Stimulated activated CD4-positive, alpha-beta T cell treated with anti-CD3 and anti-CD28 coated beads, Interleukin-4, amount 100 ng/mL, for 24 hours (primary cell): ENCODE results near the gene MADD.

Experiments used
- DNase-seq: peaks from one replicate; pipeline ENCODE4 v3.0.0-alpha.2; 2020

Gene MADD

GRCh38 chr11:47253660-47254059 is 16.3 kb upstream of the MADD start:
- no peak for DNase-seq

DNA sequence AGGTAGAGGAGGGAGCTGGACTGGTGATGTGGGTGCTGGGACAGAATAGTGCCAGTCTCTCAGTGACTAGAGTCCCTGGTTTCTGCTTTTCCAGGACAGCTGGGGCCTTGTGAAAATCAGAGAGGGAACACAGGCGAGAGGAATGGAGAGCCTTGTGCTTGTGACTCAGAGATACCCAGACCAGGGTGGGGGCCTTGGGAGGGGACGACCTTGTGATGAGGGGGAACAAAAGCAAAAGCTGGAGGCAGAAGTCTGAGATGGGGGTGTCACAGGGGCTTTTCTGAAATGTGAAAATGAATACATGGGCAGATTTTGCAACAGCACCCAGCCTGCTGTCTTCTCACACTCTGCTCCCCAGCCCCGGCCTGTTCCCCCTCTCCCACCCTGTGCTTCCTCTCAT is 15.5 kb upstream of the MADD start:
- DNase-seq, result no peak

GRCh38 chr11:47256374-47256773 is 13.6 kb upstream of the MADD start:
- DNase-seq, result no peak

- no peak for DNase-seq
Observed at GRCh38 chr11:47257177-47257516, 12.8 kb upstream of the MADD start.

GRCh38 chr11:47257517-47258316 is 12.2 kb upstream of the MADD start, which contains the start of gene NR1H3:
TSS of gene NR1H3 (plus strand) at chr11:47257996. CDS start at chr11:47259217, 1,221 bp downstream.
- DNase-seq, result no peak

GRCh38 chr11:47258317-47258902 is 11.5 kb upstream of the MADD start:
- no peak for DNase-seq

DNA sequence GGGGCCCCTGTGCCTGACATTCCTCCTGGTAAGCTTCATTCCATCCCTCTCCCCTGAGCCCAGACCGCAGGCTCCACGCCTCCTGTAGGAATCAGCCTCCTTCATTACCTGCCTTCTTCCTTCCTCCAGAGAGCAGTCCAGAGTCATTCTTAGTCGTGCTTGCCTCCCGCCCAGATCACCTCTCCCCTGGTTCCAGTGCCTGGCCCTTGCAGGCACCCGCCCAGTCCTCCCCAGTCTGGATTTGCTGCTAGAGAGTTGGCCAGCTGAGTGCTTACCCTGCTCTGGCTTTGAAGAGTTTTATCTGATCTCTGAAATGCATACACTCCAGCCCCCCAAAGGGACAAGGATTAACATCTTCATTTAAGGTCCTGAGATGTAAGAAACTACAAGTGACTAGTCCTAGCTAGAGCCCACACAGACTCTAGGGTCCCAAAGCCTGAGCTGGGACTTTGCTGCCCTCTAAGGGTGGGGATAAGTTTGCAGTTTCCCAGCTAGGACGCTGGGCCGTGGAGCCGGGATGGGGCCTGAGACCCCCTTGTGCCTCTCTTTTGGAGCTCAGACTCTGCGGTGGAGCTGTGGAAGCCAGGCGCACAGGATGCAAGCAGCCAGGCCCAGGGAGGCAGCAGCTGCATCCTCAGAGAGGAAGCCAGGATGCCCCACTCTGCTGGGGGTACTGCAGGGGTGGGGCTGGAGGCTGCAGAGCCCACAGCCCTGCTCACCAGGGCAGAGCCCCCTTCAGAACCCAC is 10.5 kb upstream of the MADD start:
- peak; percentile 49 for DNase-seq

DNA sequence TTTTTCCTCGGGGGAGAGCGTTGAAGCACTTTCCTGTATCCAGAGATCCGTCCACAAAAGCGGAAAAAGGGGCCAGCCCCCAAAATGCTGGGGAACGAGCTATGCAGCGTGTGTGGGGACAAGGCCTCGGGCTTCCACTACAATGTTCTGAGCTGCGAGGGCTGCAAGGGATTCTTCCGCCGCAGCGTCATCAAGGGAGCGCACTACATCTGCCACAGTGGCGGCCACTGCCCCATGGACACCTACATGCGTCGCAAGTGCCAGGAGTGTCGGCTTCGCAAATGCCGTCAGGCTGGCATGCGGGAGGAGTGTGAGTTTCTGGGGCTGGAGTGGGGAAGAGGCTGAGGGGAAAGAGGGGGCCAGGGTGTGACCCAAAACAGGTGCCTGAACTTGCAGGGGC is 9.6 kb upstream of the MADD start:
- DNase-seq, result no peak

- DNase-seq, result no peak
Observed at GRCh38 chr11:47261291-47261800, 8.6 kb upstream of the MADD start.

- no peak for DNase-seq
Observed at GRCh38 chr11:47264119-47264518, 5.8 kb upstream of the MADD start.

DNA sequence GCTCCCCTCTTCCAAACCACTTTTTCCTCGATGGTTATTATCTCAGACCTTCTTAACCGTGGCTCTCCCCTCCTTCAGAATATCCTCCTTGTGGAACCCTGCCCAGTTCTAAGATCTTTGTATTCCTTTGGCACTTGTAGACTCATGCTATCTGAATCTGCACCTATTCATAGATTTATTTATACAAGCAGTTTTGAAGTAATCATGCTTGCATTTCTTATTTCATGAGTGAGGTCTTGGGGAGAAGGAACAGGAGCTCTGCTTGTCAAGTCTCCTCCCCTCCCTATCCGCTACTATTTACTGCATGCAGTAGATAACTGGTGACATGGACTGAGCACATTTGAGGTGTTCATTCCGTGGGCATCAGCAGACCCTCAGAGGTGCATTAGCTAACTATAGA is 5.4 kb upstream of the MADD start:
- no peak for DNase-seq

- no peak for DNase-seq
Observed at GRCh38 chr11:47267876-47268275, 2.1 kb upstream of the MADD start.

DNA sequence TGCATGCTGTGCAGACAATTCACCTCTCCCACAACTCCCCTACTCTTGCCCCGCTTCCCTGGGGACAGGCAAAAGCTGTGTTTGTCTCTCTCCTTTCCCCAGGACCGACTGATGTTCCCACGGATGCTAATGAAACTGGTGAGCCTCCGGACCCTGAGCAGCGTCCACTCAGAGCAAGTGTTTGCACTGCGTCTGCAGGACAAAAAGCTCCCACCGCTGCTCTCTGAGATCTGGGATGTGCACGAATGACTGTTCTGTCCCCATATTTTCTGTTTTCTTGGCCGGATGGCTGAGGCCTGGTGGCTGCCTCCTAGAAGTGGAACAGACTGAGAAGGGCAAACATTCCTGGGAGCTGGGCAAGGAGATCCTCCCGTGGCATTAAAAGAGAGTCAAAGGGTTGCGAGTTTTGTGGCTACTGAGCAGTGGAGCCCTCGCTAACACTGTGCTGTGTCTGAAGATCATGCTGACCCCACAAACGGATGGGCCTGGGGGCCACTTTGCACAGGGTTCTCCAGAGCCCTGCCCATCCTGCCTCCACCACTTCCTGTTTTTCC is 1.4 kb upstream of the MADD start:
- DNase-seq, result peak; percentile 10

GRCh38 chr11:47269002-47269828 is 718 bp upstream of the MADD start:
- DNase-seq, result peak; percentile 83

DNA sequence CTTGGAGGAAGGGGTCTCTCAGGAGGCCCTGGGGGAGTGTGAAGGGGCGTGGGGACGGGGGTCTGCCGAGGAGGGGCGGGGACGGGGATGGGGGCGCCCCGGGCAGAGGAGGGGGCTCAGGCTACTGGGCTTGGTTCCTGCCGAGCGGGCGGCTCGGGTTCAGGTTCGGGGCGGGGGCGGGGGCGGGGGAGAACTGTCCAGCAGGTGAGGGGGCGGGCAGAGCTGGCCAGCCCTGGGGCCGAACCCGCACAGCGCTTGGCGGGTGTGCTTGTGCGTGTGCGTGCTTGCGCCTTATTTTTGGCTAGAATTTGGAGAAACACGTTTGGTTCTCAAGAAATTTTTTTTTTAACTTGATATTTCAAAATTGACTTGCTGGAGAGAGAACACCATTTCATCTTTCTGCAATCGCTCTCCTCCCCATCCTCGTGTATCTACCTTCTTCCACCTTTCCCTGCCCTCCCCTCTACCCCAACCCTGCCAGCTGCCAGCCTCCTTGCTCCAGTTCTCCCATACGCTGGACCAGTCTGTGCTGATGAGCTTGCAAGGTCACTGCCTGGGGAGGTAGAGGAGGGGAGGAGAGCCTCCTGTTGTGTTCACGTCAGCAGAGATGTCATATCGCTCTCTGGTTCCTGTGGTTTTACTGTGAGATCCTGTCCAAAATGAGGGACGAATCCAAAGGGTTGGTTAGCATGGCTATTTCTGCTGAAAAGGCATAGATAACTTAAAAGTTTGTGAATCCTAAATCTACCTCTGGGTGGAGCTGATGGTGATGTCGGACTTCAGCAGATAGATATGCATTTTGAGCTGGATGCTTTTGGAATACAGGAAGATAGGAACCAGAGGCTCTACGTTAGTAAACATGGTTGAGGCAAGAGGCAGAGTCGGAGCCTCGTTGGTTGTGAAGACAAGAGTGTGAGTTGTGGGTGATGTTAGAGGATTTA is 668 bp downstream of the MADD start:
- DNase-seq, result peak; percentile 33

DNA sequence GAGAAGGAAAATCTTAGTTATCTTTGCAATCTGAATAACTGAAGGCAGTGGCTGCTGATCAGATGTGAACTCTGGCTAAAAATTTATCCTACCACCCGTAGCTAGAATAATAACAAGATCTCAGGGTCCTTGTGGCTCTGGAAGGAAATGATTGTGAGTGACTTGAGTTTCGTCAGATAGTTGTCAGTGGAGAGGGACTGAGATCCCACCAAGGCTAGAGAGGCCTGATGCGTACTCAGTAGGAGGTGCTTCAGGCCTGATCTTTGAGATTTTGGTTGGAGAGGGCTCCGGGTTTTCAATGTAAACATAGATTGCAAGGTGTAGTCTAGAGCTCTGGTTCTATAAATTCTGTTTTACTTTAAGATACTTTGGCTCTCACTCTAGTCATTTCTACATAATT is 1.4 kb downstream of the MADD start:
- DNase-seq, result no peak

DNA sequence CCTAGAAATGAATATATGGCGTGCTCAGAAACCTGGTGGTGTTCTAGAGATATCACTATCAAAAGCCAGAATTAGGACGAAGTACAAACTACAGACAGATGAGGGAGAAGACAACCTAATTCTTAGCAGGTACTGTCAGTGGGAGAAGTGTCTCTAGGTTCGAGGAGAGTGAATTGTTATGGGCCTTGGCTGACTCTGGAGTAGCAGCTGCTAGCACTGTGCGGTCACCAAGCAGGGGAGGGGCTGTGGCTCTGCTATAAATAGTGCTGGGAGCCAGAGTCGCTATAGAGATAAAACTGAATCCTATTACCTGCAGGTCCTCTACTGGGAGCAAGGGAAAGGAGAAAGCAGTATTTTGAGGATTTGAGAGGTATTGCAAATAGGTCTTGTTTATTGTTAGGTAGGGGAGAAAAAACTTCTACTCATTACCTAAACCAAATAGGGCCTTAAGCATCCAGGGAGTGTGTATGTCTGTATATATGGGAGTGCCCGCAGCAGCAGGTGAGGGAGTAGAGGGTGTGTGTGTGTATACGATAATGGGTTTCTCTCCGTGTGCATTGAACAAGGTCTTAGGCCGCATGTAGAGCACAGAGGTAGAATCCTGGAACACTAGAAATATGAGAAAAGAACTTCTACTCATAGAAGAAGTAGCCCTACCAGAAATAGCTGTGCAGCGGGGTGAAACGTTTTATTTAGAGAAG is 2.2 kb downstream of the MADD start:
- DNase-seq, result no peak

- no peak for DNase-seq
Observed at GRCh38 chr11:47272706-47273105, 2.8 kb downstream of the MADD start.

GRCh38 chr11:47274495-47275235 is 4.7 kb downstream of the MADD start:
- no peak for DNase-seq

GRCh38 chr11:47276923-47277322 is 7.0 kb downstream of the MADD start:
- no peak for DNase-seq
